Activated T-cell treated with anti-CD3 and anti-CD28 coated beads, Interleukin-2, amount 50 U/mL, for 4 hours (primary cell): ENCODE data around the gene HAS3. TPM values are rescaled to one million over a fixed set of nuclear protein-coding genes. Genes with fewer than 3 reads are reported as not detected.

Source experiments
- ATAC-seq, 2 donors: fragments of 200-7000 bp; cut with Tn5 transposase; one replicate each; pipeline ENCODE4 v1.10.0; 2021
- DNase-seq: peaks from one replicate; pipeline ENCODE4 v3.0.0-alpha.2; 2020
- H3K27me3 Mint-ChIP-seq: one replicate; pipeline ENCODE4 v1.8.0; 2021; ENCODE audit warnings: low read depth, mixed read lengths
- H3K36me3 Mint-ChIP-seq: one replicate; pipeline ENCODE4 v1.8.0; 2022; ENCODE audit warnings: mixed read lengths; ENCODE audit not compliant: insufficient read depth
- H3K4me1 Mint-ChIP-seq: one replicate; pipeline ENCODE4 v1.8.0; 2021; ENCODE audit warnings: low read depth, mixed read lengths
- H3K4me3 Mint-ChIP-seq: one replicate; pipeline ENCODE4 v1.8.0; 2021; ENCODE audit warnings: mild to moderate bottlenecking, moderate library complexity, mixed read lengths
- H3K9me3 Mint-ChIP-seq: one replicate; pipeline ENCODE4 v1.8.0; 2021; ENCODE audit warnings: mixed read lengths
- total RNA-seq, 3 donors: library from RNA; stranded (reverse); gene quantifications; one replicate each; pipeline ENCODE4 v1.2.1, GENCODE V29; 2021

The HAS3 gene
- total RNA-seq, 3 donors from 2014 or later, result 0.58 to 1.7 (median 1.3) TPM

DNA sequence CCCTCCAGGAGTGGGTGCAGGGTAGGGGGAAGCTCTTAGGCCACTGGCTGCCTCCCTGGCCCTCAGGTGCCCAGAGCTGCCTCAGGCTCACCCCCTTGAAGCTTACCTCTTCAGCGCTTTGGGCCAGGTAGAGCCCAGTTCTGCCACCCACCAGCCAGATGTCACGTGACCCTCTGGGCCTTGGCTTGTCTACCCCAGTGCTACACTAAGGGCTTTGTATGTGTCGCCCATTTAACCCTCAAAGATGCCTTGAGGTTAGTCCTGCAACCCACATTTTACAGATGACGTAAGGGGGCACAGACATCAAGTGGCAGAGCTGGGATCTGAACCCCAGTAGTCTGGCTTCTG lies 3.4 kb downstream of the HAS3 start:
- Mint-ChIP-seq H3K4me3 (no peak overlapping the region), H3K9me3 (no peaks in the 10 kb centered on the region), H3K4me1 (peaks cover 16% of the 10 kb centered on the region), H3K36me3 (peaks cover 14% of the 10 kb centered on the region), H3K27me3 (peaks cover 28% of the 10 kb centered on the region)
- no peak for ATAC-seq
- DNase-seq, result no peak

DNA sequence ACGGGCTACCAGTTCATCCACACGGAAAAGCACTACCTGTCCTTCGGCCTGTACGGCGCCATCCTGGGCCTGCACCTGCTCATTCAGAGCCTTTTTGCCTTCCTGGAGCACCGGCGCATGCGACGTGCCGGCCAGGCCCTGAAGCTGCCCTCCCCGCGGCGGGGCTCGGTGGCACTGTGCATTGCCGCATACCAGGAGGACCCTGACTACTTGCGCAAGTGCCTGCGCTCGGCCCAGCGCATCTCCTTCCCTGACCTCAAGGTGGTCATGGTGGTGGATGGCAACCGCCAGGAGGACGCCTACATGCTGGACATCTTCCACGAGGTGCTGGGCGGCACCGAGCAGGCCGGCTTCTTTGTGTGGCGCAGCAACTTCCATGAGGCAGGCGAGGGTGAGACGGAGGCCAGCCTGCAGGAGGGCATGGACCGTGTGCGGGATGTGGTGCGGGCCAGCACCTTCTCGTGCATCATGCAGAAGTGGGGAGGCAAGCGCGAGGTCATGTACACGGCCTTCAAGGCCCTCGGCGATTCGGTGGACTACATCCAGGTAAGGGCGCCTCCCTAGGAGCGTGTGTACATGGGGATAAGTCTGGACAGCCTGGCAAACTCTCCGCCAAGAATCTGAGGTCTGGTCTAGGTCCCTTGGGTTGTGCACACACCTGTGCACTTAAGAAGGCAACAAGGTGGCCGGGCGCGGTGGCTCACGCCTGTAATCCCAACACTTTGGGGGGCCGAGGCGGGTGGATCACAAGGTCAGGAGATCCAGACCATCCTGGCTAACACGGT lies 4.2 kb downstream of the HAS3 start:
- no peak for ATAC-seq
- Mint-ChIP-seq H3K27me3 (peaks cover 25% of the 10 kb centered on the region), H3K4me1 (peaks cover 16% of the 10 kb centered on the region), H3K36me3 (peaks cover 15% of the 10 kb centered on the region), H3K9me3 (no peaks in the 10 kb centered on the region), H3K4me3 (no peak overlapping the region)
- no peak for DNase-seq

DNA sequence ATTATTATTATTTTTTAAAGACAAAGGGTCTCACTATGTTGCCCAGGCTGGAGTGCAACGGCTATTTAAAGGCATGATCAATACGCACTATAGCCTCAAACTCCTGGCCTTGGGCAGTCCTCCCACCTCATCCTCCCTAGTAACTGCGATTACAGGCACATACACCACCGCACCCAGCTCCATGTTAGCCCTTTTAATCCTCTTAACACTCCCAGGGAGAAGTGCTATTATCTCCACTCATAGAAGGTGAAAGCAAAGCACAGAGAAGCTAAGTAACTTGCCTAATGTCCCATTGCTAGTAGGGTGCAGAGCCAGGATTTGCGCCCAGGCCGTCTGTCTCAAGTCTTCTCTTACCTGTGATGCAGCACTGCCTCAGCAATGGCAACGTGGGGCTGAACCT lies 5.0 kb downstream of the HAS3 start:
- ATAC-seq, result no peak
- H3K4me3 Mint-ChIP-seq, result no peak overlapping the region
- H3K27me3 Mint-ChIP-seq, result peaks cover 21% of the 10 kb centered on the region
- H3K36me3 Mint-ChIP-seq, result peaks cover 16% of the 10 kb centered on the region
- no peaks in the 10 kb centered on the region for H3K9me3 Mint-ChIP-seq
- no peak for DNase-seq
- peaks cover 13% of the 10 kb centered on the region for H3K4me1 Mint-ChIP-seq

DNA sequence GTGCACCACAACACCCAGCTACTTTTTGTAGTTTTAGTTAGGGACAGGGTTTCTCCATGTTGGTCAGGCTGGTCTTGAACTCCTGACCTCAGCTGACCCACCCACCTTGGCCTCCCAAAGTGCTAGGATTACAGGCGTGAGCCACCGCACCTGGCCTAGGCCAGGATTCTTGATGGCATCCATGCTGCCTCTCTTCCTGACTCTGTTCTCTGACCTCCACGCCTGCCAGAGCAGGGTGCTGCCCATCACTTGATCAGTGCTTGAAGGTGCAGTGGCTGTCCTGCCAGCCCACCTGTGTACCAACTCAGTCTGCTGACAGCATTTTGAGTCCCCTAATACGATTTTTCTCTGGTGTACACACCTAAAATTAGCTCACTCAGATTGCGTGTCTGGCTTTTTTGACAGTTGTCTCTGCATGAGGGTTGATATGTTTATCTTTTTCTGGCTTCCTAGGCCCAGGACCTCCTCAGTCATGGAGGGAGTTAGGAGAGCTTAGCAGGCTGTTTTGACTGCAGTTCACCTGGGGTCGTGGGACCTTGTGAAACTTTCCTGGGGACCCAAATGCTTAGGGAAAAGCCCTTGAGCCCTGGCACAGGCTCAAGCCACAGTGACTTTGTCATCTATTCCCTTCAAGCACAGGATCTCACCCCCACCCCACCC lies 5.9 kb downstream of the HAS3 start:
- Mint-ChIP-seq H3K4me3 (no peak overlapping the region), H3K27me3 (peaks cover 17% of the 10 kb centered on the region), H3K36me3 (peaks cover 16% of the 10 kb centered on the region), H3K4me1 (peaks cover 11% of the 10 kb centered on the region), H3K9me3 (no peaks in the 10 kb centered on the region)
- no peak for DNase-seq
- no peak for ATAC-seq

DNA sequence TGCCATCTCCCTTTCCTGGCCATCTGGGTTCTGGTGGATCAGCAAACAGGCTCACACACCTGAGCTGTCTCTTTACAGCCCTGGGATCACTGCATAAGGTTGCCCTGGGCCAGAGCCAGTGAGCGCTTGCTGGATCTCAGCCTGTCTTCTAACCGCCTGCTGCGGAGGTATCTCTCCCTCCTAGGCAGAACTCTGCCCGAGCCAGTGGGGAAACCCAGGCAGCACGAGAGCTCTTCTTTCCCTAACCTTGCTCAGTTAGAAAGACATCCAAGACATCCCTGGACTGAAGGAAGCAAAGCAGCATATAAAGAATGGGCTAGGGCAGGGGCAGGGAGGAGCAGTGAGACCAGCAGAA lies 6.4 kb downstream of the HAS3 start:
- DNase-seq (no peak), ATAC-seq (no peak)
- Mint-ChIP-seq H3K9me3 (no peaks in the 10 kb centered on the region), H3K36me3 (peaks cover 18% of the 10 kb centered on the region), H3K4me1 (peaks cover 9% of the 10 kb centered on the region), H3K27me3 (peaks cover 15% of the 10 kb centered on the region), H3K4me3 (no peak overlapping the region)

DNA sequence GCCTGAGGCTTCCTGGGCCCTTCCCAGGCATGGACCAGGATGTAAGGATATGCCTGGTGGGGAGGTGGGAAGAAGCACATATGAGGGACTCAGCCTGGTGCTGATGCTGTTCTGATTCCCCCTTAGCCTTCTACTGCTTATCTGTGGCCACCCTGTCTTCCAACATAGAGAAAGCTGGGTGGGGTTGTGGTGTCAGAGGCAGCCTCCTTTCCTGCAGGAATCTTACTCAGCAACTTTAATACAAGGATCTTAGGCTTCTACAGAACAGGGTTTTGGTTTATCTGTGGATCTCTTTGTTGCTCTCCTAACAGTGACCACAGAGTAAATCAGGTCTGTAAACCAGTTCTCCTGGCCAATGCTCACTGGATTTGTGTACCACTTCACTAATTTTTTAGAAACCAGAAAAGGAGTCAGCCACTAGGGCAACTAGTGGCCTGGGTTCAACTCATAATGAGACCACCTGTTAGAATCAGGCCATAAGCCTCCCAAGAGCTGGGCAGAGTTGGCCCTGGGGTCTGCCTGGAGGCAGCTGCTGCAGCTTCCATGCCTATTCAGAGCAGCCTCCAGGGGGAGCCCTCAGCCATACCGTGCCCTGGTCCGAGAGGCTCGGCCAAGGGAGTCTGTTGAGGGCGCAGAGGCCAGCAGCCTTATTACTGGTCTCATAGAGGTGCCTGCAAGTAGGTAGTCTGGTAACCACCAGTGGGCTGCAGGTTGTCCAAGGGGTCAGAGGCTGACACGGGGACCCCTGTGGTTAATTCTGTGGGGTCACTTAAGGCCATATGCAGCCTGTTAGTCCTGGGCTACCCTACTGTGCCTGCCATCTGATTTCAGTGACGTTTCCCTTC lies 7.1 kb downstream of the HAS3 start:
- peak; percentile 44 for DNase-seq
- Mint-ChIP-seq H3K4me1 (peaks cover 4% of the 10 kb centered on the region), H3K27me3 (peaks cover 10% of the 10 kb centered on the region), H3K36me3 (peaks cover 20% of the 10 kb centered on the region), H3K9me3 (no peaks in the 10 kb centered on the region), H3K4me3 (no peak overlapping the region)
- ATAC-seq, result peak; percentile 73 to 89

DNA sequence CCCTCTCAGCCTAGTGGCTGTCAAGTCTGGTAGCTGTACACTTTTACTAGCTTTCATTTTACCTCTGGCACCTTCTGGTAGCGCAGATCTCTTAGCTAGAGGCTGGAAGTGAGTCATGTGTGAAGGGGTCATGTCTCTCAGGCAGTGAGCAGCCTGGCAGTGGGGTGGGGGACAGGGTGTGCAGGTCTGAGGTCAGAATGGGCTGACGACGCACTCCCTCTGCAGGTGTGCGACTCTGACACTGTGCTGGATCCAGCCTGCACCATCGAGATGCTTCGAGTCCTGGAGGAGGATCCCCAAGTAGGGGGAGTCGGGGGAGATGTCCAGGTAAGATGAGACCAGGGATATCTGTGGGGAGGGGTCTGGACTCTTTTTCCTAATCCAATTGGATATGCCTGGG lies 7.8 kb downstream of the HAS3 start:
- ATAC-seq, result peak in 1 of 2 donors; percentile 26
- Mint-ChIP-seq H3K27me3 (peaks cover 4% of the 10 kb centered on the region), H3K36me3 (peaks cover 23% of the 10 kb centered on the region), H3K4me1 (peaks cover under 1% of the 10 kb centered on the region), H3K9me3 (no peaks in the 10 kb centered on the region), H3K4me3 (no peak overlapping the region)
- DNase-seq, result no peak

DNA sequence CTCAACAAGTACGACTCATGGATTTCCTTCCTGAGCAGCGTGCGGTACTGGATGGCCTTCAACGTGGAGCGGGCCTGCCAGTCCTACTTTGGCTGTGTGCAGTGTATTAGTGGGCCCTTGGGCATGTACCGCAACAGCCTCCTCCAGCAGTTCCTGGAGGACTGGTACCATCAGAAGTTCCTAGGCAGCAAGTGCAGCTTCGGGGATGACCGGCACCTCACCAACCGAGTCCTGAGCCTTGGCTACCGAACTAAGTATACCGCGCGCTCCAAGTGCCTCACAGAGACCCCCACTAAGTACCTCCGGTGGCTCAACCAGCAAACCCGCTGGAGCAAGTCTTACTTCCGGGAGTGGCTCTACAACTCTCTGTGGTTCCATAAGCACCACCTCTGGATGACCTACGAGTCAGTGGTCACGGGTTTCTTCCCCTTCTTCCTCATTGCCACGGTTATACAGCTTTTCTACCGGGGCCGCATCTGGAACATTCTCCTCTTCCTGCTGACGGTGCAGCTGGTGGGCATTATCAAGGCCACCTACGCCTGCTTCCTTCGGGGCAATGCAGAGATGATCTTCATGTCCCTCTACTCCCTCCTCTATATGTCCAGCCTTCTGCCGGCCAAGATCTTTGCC lies 9.0 kb downstream of the HAS3 start:
- DNase-seq (no peak), ATAC-seq (no peak)
- H3K36me3 Mint-ChIP-seq, result peaks cover 22% of the 10 kb centered on the region
- H3K9me3 Mint-ChIP-seq, result no peaks in the 10 kb centered on the region
- no peak overlapping the region for H3K4me3 Mint-ChIP-seq
- peaks cover 2% of the 10 kb centered on the region for H3K4me1 Mint-ChIP-seq
- peaks cover 3% of the 10 kb centered on the region for H3K27me3 Mint-ChIP-seq

DNA sequence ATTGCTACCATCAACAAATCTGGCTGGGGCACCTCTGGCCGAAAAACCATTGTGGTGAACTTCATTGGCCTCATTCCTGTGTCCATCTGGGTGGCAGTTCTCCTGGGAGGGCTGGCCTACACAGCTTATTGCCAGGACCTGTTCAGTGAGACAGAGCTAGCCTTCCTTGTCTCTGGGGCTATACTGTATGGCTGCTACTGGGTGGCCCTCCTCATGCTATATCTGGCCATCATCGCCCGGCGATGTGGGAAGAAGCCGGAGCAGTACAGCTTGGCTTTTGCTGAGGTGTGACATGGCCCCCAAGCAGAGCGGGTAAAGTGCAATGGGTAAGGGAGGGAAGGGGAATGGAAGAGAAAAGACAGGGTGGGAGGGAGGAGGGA lies 9.5 kb downstream of the HAS3 start:
- H3K4me3 Mint-ChIP-seq, result no peak overlapping the region
- ATAC-seq, result no peak
- peaks cover 2% of the 10 kb centered on the region for H3K4me1 Mint-ChIP-seq
- H3K36me3 Mint-ChIP-seq, result peaks cover 17% of the 10 kb centered on the region
- DNase-seq, result no peak
- H3K27me3 Mint-ChIP-seq, result peaks cover 3% of the 10 kb centered on the region
- no peaks in the 10 kb centered on the region for H3K9me3 Mint-ChIP-seq

DNA sequence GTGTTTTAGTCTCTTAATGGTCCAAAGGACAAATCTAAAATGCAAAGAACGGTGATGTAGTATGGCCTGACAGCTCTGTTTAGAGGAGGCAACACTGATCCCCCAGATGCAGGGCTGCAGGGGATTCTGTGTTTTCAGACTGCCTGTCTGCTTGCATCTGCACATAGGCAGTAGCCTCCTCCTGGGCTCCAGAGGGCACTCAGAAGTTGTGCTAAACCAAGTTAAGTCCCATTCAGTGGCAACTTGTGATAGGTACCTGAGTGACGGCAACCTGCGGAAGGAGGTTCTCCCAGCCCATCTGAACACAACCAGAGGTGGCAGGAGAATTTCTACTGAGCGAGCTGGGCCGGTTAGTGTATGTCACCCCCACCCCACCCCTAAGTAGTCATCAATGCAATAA lies 9.9 kb downstream of the HAS3 start:
- ATAC-seq (no peak), DNase-seq (no peak)
- H3K4me3 Mint-ChIP-seq, result no peak overlapping the region
- peaks cover 2% of the 10 kb centered on the region for H3K4me1 Mint-ChIP-seq
- H3K9me3 Mint-ChIP-seq, result no peaks in the 10 kb centered on the region
- H3K27me3 Mint-ChIP-seq, result peaks cover 3% of the 10 kb centered on the region
- peaks cover 18% of the 10 kb centered on the region for H3K36me3 Mint-ChIP-seq

DNA sequence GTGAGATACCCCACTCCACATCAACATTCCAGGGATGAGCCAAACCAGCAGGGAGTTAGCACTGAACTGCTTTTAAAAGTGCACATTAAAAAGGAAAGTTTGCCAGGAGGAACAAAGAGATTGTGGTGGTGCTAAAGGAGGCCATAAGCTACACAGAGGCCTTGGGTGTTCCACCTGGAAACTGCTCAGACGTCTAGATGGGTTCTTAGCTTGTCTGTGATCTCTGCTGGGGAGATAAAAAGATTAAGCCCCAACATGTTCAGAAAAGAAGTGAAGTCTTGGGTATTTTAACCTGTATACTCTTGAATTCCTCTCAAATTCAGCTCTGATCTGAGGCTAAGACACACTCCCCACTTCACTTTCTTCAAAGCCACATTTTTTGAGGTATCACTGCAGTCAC lies 10.4 kb downstream of the HAS3 start:
- ATAC-seq (no peak), DNase-seq (no peak)
- no peaks in the 10 kb centered on the region for H3K9me3 Mint-ChIP-seq
- H3K4me3 Mint-ChIP-seq, result no peak overlapping the region
- H3K36me3 Mint-ChIP-seq, result peaks cover 18% of the 10 kb centered on the region
- H3K27me3 Mint-ChIP-seq, result no peaks in the 10 kb centered on the region
- peaks cover 2% of the 10 kb centered on the region for H3K4me1 Mint-ChIP-seq

DNA sequence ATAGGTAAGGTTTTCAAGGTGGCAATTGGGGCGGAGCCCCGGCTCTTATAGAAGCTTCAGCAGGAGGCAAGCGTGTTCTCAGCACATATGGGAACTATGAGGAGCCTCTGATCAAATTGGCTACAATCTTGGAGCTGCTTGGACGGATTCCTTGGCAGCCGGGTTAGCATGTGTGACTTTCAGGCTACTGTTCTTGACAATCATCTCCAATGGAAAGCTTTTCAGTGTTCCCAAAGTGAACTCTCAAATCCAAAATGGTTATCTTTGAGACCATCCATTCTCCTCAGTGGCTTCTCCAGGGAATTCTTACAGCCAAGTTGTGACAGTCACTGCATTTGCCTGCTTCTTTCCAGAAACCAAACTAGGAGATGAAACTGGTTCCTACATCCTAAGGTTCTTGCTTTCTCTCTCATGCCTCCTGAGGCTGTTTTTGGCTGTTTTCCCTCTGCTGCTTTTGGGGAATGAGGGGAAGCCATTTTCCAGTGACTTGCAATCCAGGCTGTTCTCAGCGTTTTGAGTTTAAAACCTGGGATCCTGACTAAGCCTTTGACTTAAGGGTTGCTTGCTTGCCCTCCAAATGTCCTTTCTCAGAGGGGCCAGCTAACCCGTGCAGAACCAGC lies 10.9 kb downstream of the HAS3 start:
- Mint-ChIP-seq H3K4me3 (no peak overlapping the region), H3K4me1 (peaks cover 2% of the 10 kb centered on the region), H3K36me3 (peaks cover 22% of the 10 kb centered on the region), H3K27me3 (no peaks in the 10 kb centered on the region), H3K9me3 (no peaks in the 10 kb centered on the region)
- no peak for DNase-seq
- ATAC-seq, result no peak

DNA sequence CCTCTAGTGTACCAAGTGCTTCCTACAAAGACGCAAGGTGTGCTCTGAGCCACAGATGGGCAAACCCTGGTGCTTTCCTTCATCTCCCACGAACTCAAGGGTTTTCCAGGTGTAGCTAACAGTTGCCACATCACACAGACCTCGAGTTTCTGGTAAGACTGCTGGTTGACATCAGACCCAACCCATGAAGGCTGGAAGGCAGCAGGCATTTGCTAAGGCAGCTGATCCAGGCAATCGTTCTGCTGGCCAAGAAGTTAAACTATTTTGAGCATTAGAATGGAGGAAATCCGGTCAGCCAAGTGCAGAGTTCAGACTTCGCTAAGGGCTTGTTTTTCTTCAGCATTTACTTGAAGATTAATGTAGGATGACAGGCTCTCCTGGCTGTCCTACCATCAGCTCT lies 11.5 kb downstream of the HAS3 start:
- Mint-ChIP-seq H3K4me1 (peaks cover 2% of the 10 kb centered on the region), H3K9me3 (no peaks in the 10 kb centered on the region), H3K36me3 (peaks cover 21% of the 10 kb centered on the region), H3K4me3 (no peak overlapping the region), H3K27me3 (no peaks in the 10 kb centered on the region)
- DNase-seq, result no peak
- no peak for ATAC-seq

DNA sequence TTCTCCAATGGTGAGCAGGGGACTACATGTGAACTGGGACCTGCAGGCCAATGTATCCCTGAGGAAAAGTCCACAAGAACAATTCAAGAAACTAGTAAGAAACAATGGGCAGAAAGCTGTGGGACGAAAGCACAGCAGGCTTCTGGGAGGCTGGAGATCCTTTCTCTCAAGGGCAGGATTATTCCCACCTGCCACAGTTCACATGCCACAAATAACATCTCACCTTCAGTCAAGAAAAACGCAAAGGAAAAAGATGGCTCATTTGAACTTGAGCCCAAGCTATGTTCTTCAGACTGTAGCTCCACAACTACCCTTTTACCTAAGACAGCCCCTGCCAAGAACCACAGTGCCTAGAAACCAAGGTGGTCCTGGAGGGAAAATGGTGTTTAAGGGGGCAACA lies 13.0 kb downstream of the HAS3 start:
- DNase-seq, result no peak
- Mint-ChIP-seq H3K4me1 (peaks cover 2% of the 10 kb centered on the region), H3K4me3 (no peak overlapping the region), H3K27me3 (no peaks in the 10 kb centered on the region), H3K36me3 (peaks cover 21% of the 10 kb centered on the region), H3K9me3 (no peaks in the 10 kb centered on the region)
- no peak for ATAC-seq
